HEK293 (cell line): Measurements from ENCODE around the gene INSL3.

ENCODE experiments used
- EGR2 ChIP-seq: fragments of 450-650 bp; formaldehyde crosslinking; IDR thresholded peaks from 2 replicates; pipeline ENCODE4 v1.5.1; 2016; ENCODE audit warnings: low read depth, missing biosample characterization, missing genetic modification characterization
- KLF1 ChIP-seq: fragments of 450-650 bp; formaldehyde crosslinking; IDR thresholded peaks from 2 replicates; pipeline ENCODE4 v1.5.1; 2016; ENCODE audit warnings: missing biosample characterization, missing genetic modification characterization
- KLF7 ChIP-seq: fragments of 450-650 bp; formaldehyde crosslinking; IDR thresholded peaks from 2 replicates; pipeline ENCODE4 v1.5.1; 2016; ENCODE audit warnings: missing biosample characterization, missing genetic modification characterization, borderline replicate concordance
- MYNN ChIP-seq: fragments of 450-650 bp; formaldehyde crosslinking; IDR thresholded peaks from 2 replicates; pipeline ENCODE4 v1.5.1; 2016; ENCODE audit warnings: missing biosample characterization, missing genetic modification characterization, borderline replicate concordance
- PRDM1 ChIP-seq: fragments of 450-650 bp; formaldehyde crosslinking; IDR thresholded peaks from 2 replicates; pipeline ENCODE4; 2016; ENCODE audit warnings: missing biosample characterization, missing genetic modification characterization
- SCRT1 ChIP-seq: fragments of 450-650 bp; formaldehyde crosslinking; IDR thresholded peaks from 2 replicates; pipeline ENCODE4 v1.5.1; 2016; ENCODE audit warnings: missing biosample characterization, missing genetic modification characterization, borderline replicate concordance
- SCRT2 ChIP-seq: fragments of 450-650 bp; formaldehyde crosslinking; IDR thresholded peaks from 2 replicates; pipeline ENCODE4 v1.5.1; 2016; ENCODE audit warnings: missing biosample characterization, missing genetic modification characterization
- ZBTB11 ChIP-seq: fragments of 450-650 bp; formaldehyde crosslinking; conservative IDR thresholded peaks from 2 replicates; pipeline ENCODE4 v1.5.1; 2016; ENCODE audit warnings: low read depth, missing biosample characterization, missing genetic modification characterization
- ZBTB6 ChIP-seq: fragments of 450-650 bp; formaldehyde crosslinking; IDR thresholded peaks from 2 replicates; pipeline ENCODE4 v1.5.1; 2017; ENCODE audit warnings: missing biosample characterization, missing genetic modification characterization
- ZBTB8A ChIP-seq: fragments of 450-650 bp; formaldehyde crosslinking; IDR thresholded peaks from 2 replicates; pipeline ENCODE4 v1.5.1; 2016; ENCODE audit warnings: missing biosample characterization, missing genetic modification characterization
- ZNF169 ChIP-seq: fragments of 450-650 bp; formaldehyde crosslinking; IDR thresholded peaks from 2 replicates; pipeline ENCODE4 v1.5.1; 2016; ENCODE audit warnings: missing biosample characterization, missing genetic modification characterization
- ZNF175 ChIP-seq: fragments of 450-650 bp; formaldehyde crosslinking; IDR thresholded peaks from 2 replicates; pipeline ENCODE4 v1.5.1; 2016; ENCODE audit warnings: missing biosample characterization, missing genetic modification characterization
- ZNF202 ChIP-seq: fragments of 450-650 bp; formaldehyde crosslinking; IDR thresholded peaks from 2 replicates; pipeline ENCODE4 v1.5.1; 2016; ENCODE audit warnings: missing biosample characterization, missing genetic modification characterization, borderline replicate concordance
- ZNF211 ChIP-seq: fragments of 450-650 bp; formaldehyde crosslinking; IDR thresholded peaks from 2 replicates; pipeline ENCODE4 v1.5.1; 2016; ENCODE audit warnings: low read depth, missing biosample characterization, missing genetic modification characterization
- ZNF239 ChIP-seq: fragments of 450-650 bp; formaldehyde crosslinking; IDR thresholded peaks from 2 replicates; pipeline ENCODE4 v1.5.1; 2016; ENCODE audit warnings: missing biosample characterization, missing genetic modification characterization
- ZNF26 ChIP-seq: fragments of 450-650 bp; formaldehyde crosslinking; IDR thresholded peaks from 2 replicates; pipeline ENCODE4 v1.5.1; 2016; ENCODE audit warnings: missing biosample characterization, missing genetic modification characterization
- ZNF280D ChIP-seq: fragments of 450-650 bp; formaldehyde crosslinking; IDR thresholded peaks from 2 replicates; pipeline ENCODE4 v1.5.1; 2016; ENCODE audit warnings: missing biosample characterization, missing genetic modification characterization
- ZNF366 ChIP-seq: fragments of 450-650 bp; formaldehyde crosslinking; conservative IDR thresholded peaks from 2 replicates; pipeline ENCODE4 v1.5.1; 2016; ENCODE audit warnings: missing biosample characterization, missing genetic modification characterization
- ZNF513 ChIP-seq: fragments of 450-650 bp; IDR thresholded peaks from 2 replicates; pipeline ENCODE4 v1.5.1; 2018; ENCODE audit warnings: missing biosample characterization, missing genetic modification characterization
- ZNF555 ChIP-seq: fragments of 450-650 bp; formaldehyde crosslinking; conservative IDR thresholded peaks from 2 replicates; pipeline ENCODE4 v1.5.1; 2017; ENCODE audit warnings: missing biosample characterization, mild to moderate bottlenecking, missing genetic modification characterization, inconsistent platforms
- ZNF585B ChIP-seq: fragments of 450-650 bp; formaldehyde crosslinking; IDR thresholded peaks from 2 replicates; pipeline ENCODE4 v1.5.1; 2016; ENCODE audit warnings: missing biosample characterization, missing genetic modification characterization
- ZNF600 ChIP-seq: fragments of 450-650 bp; formaldehyde crosslinking; IDR thresholded peaks from 2 replicates; pipeline ENCODE4 v1.5.1; 2016; ENCODE audit warnings: missing biosample characterization, missing genetic modification characterization
- ZNF610 ChIP-seq: fragments of 450-650 bp; formaldehyde crosslinking; IDR thresholded peaks from 2 replicates; pipeline ENCODE4 v1.5.1; 2016; ENCODE audit warnings: missing biosample characterization, missing genetic modification characterization, borderline replicate concordance
- ZNF623 ChIP-seq: fragments of 450-650 bp; formaldehyde crosslinking; IDR thresholded peaks from 2 replicates; pipeline ENCODE4 v1.5.1; 2016; ENCODE audit warnings: missing biosample characterization, missing genetic modification characterization
- ZNF768 ChIP-seq: fragments of 450-650 bp; formaldehyde crosslinking; IDR thresholded peaks from 2 replicates; pipeline ENCODE4 v1.5.1; 2018; ENCODE audit warnings: missing biosample characterization, mild to moderate bottlenecking, missing genetic modification characterization
- ZSCAN30 ChIP-seq: fragments of 450-650 bp; IDR thresholded peaks from 2 replicates; pipeline ENCODE4 v1.5.1; 2018; ENCODE audit warnings: missing biosample characterization, mild to moderate bottlenecking, missing genetic modification characterization, moderate library complexity

Gene INSL3

GRCh38 chr19:17865364-17866311, 44.3 kb upstream of the INSL3 start (continued):
- TF ChIP-seq ZNF239 (tag by site-specific recombination): no peak; the same call in 1 of the 2 replicates
- no peak for TF ChIP-seq ZNF169
- no peak for TF ChIP-seq ZNF585B
- no peak for TF ChIP-seq SCRT1
- TF ChIP-seq ZNF600 (tag by site-specific recombination): peak; percentile 94
- peak; percentile 78 for TF ChIP-seq KLF1 (tag by site-specific recombination)
- no peak for TF ChIP-seq ZBTB11
- no peak for TF ChIP-seq PRDM1 (tag by site-specific recombination)
- TF ChIP-seq ZNF610 (tag by site-specific recombination): no peak
- TF ChIP-seq ZNF768: 0 out of 2 replicates have a peak, but pooled peaks have one; percentile 4
- no peak for TF ChIP-seq ZNF555 (tag by site-specific recombination)
- 0 out of 2 replicates have a peak, but pooled peaks have one; percentile 35 for TF ChIP-seq ZSCAN30 (tag by site-specific recombination)
- peak; percentile 13; the same call in 1 of the 2 replicates for TF ChIP-seq KLF7 (tag by site-specific recombination)
- 0 out of 2 replicates have a peak, but pooled peaks have one; percentile 10 for TF ChIP-seq ZBTB8A (tag by site-specific recombination)
- no peak for TF ChIP-seq ZNF280D (tag by site-specific recombination)
- no peak for TF ChIP-seq MYNN (tag by site-specific recombination)
- no peak for TF ChIP-seq ZNF623 (tag by site-specific recombination)
- no peak for TF ChIP-seq ZBTB6 (tag by site-specific recombination)
- no peak for TF ChIP-seq ZNF202 (tag by site-specific recombination)
- no peak for TF ChIP-seq ZNF513 (tag by site-specific recombination)
- TF ChIP-seq ZNF366 (tag by site-specific recombination): no peak
- TF ChIP-seq EGR2 (tag by site-specific recombination): no peak
- no peak for TF ChIP-seq ZNF26 (tag by site-specific recombination)
- TF ChIP-seq SCRT2 (tag by site-specific recombination): no peak
- TF ChIP-seq ZNF211 (tag by site-specific recombination): no peak
- no peak for TF ChIP-seq ZNF175 (tag by site-specific recombination)
